Tibial nerve (tissue), 4 donors: ENCODE results near the gene CYP27A1. TPM values are rescaled to one million over a fixed set of nuclear protein-coding genes. Genes with fewer than 3 reads are reported as not detected.

Experiments used
- DNase-seq, 2 donors: peaks; one replicate each; pipeline ENCODE4 v3.0.0-alpha.2; 2019; ENCODE audit warnings: low spot score in 2 of 2
- H3K27ac ChIP-seq, 4 donors: fragments of 200-600 bp; sonication (generic) in 3 of 4; one replicate each; pipeline ENCODE4 v1.5.1; 2017 to 2019; ENCODE audit warnings: mild to moderate bottlenecking in 1 of 4
- H3K27me3 ChIP-seq, 2 donors: fragments of 200-600 bp; sonication (generic) in 1 of 2; one replicate each; pipeline versions ENCODE4 v1.5.1 to v1.6.0; 2017 to 2019
- H3K36me3 ChIP-seq, 3 donors: fragments of 200-600 bp; sonication (generic); one replicate each; pipeline ENCODE4 v1.5.1; 2018 to 2019
- H3K4me1 ChIP-seq, 4 donors: fragments of 200-600 bp; sonication (generic) in 3 of 4; one replicate each; pipeline ENCODE4 v1.5.1; 2017 to 2019
- H3K4me3 ChIP-seq, 4 donors: fragments of 200-600 bp; sonication (generic) in 3 of 4; one replicate each; pipeline ENCODE4 v1.5.1; 2017 to 2019; ENCODE audit warnings: mild to moderate bottlenecking in 1 of 4, moderate library complexity in 1 of 4
- H3K9me3 ChIP-seq, 4 donors: fragments of 200-600 bp; sonication (generic) in 3 of 4; one replicate each; pipeline ENCODE4 v1.5.1; 2017 to 2019
- CTCF ChIP-seq, 5 experiments: fragments of 200-600 bp in 3 of 5; fragments of 450-650 bp in 2 of 5; sonication (generic) in 3 of 5; IDR thresholded peaks; one replicate each; pipeline ENCODE4 v1.5.1; 2016 to 2019; ENCODE audit warnings: antibody characterized with exemption in 5 of 5, mild to moderate bottlenecking in 3 of 5, moderate library complexity in 2 of 5
- EP300 ChIP-seq, 2 donors: sonication (generic); formaldehyde crosslinking; IDR thresholded peaks; one replicate each; pipeline ENCODE4 v1.6.1; 2017; ENCODE audit warnings: antibody characterized with exemption in 2 of 2, mild to moderate bottlenecking in 1 of 2
- POLR2A ChIP-seq, 2 donors: fragments of 450-650 bp; IDR thresholded peaks; one replicate each; pipeline ENCODE4 v1.6.1; 2017; ENCODE audit warnings: antibody characterized with exemption in 2 of 2, mild to moderate bottlenecking in 2 of 2, moderate library complexity in 2 of 2
- WGBS, 2 donors: methylation state at CpG; one replicate each; pipeline ENCODE4 v1.1.5; 2018; 5-methylcytosine and 5-hydroxymethylcytosine counted together
- total RNA-seq, 4 donors: library from RNA; depleted of rRNA; stranded (reverse); fragments of >200 nt; gene quantifications; one replicate each; pipeline ENCODE4 v1.1.0, GENCODE V29; 2016

The CYP27A1 gene
- total RNA-seq, 4 donors from 2014 or later, result 57.6 to 92.4 (median 78.9) TPM

- Histone ChIP-seq H3K27ac (no peak overlapping the region), H3K4me3 (no peak overlapping the region), H3K27me3 (no peaks in the 10 kb centered on the region), H3K4me1 (peaks cover 0 to 11% (median 2%) of the 10 kb centered on the region in 4 donors), H3K36me3 (peaks cover 0 to 2% (median 0%) of the 10 kb centered on the region in 3 donors), H3K9me3 (no peaks in the 10 kb centered on the region)
- TF ChIP-seq POLR2A (IDR thresholded peaks at IDR 0.05) (no peak), CTCF (IDR thresholded peaks at IDR 0.05) (no peak), EP300 (IDR thresholded peaks at IDR 0.05) (no peak)
- 78 to 85% methylated on average over 10 of the region's 10 CpGs for WGBS, 2 donors
- no peak for DNase-seq
Observed at GRCh38 chr2:218826791-218827190, 44.8 kb downstream of the CYP27A1 start.

GRCh38 chr2:218827701-218828476 is 45.9 kb downstream of the CYP27A1 start:
- Histone ChIP-seq H3K4me1 (peaks cover 0 to 22% (median 5%) of the 10 kb centered on the region in 4 donors), H3K4me3 (no peak overlapping the region), H3K9me3 (no peaks in the 10 kb centered on the region), H3K27me3 (no peaks in the 10 kb centered on the region), H3K36me3 (peaks cover 0 to under 1% (median 0%) of the 10 kb centered on the region in 3 donors), H3K27ac (no peak overlapping the region)
- TF ChIP-seq CTCF (IDR thresholded peaks at IDR 0.05) (no peak), POLR2A (IDR thresholded peaks at IDR 0.05) (no peak), EP300 (IDR thresholded peaks at IDR 0.05) (no peak)
- 63 to 66% methylated on average over 9 to 13 of the region's 14 CpGs for WGBS, 2 donors
- DNase-seq, result no peak

- H3K9me3 ChIP-seq, result no peaks in the 10 kb centered on the region
- no peaks in the 10 kb centered on the region for H3K27me3 ChIP-seq
- TF ChIP-seq EP300 (IDR thresholded peaks at IDR 0.05), result no peak
- no peak for TF ChIP-seq CTCF (IDR thresholded peaks at IDR 0.05)
- TF ChIP-seq POLR2A (IDR thresholded peaks at IDR 0.05), result no peak
- DNase-seq, result no peak
- no peak overlapping the region for H3K27ac ChIP-seq
- H3K36me3 ChIP-seq, result no peaks in the 10 kb centered on the region
- H3K4me1 ChIP-seq, result peaks cover 0 to 26% (median 6%) of the 10 kb centered on the region in 4 donors
- H3K4me3 ChIP-seq, result no peak overlapping the region
- WGBS, 2 donors, result 77 to 93% methylated on average over 4 of the region's 4 CpGs
Observed at GRCh38 chr2:218828477-218828778, 46.5 kb downstream of the CYP27A1 start.

- TF ChIP-seq CTCF (IDR thresholded peaks at IDR 0.05) (no peak), EP300 (IDR thresholded peaks at IDR 0.05) (no peak), POLR2A (IDR thresholded peaks at IDR 0.05) (no peak)
- Histone ChIP-seq H3K4me1 (peaks cover 0 to 26% (median 6%) of the 10 kb centered on the region in 4 donors), H3K27me3 (no peaks in the 10 kb centered on the region), H3K9me3 (no peaks in the 10 kb centered on the region), H3K4me3 (no peak overlapping the region), H3K36me3 (no peaks in the 10 kb centered on the region), H3K27ac (no peak overlapping the region)
- no peak for DNase-seq
- 78 to 79% methylated on average over 12 to 13 of the region's 17 CpGs for WGBS, 2 donors
Observed at GRCh38 chr2:218829868-218830451, 48.0 kb downstream of the CYP27A1 start.
